HL-60 (cell line): ENCODE measurements around the gene MARVELD1.

Experiments
- CTCF ChIP-seq: IDR thresholded peaks from one replicate; pipeline ENCODE4 v1.5.1; 2011; ENCODE audit warnings: low read length, control low read depth, inconsistent platforms; ENCODE audit not compliant: insufficient read depth
- POLR2AphosphoS5 ChIP-seq: IDR thresholded peaks from 2 replicates; pipeline ENCODE4 v1.6.1; 2012; ENCODE audit warnings: low read depth
- REST ChIP-seq: IDR thresholded peaks from 2 replicates; pipeline ENCODE4 v1.6.1; 2012; ENCODE audit warnings: low read depth; ENCODE audit not compliant: insufficient replicate concordance
- SPI1 ChIP-seq: IDR thresholded peaks from 2 replicates; pipeline ENCODE4 v1.6.1; 2012; ENCODE audit warnings: low read depth, mild to moderate bottlenecking, borderline replicate concordance

DNA sequence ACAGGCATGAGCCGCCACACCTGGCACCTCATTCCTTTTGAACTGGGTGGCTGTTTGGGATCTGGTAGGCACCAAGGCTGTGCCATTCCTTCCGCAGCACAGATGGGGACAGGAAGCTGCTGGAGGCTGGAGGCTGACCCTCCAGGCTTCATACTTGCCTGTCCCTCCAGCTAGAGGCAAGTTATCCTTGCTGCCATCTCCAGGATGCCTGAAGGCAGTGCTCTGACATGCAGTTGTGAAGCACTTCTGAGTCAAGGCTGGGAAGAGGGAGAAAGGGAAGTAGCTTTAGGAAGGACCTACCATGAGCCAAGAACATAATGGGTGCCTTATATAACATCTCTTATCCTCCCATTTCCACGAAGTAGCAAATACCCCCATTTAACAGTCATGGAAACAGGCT, 9.5 kb downstream of the MARVELD1 start:
- no peak for TF ChIP-seq CTCF
- TF ChIP-seq REST: no peak
- no peak for TF ChIP-seq POLR2AphosphoS5
- no peak for TF ChIP-seq SPI1
